Measurements from ENCODE around the gene VAV2.
"Not testable (repeated sequence)": the region's sequence is repeated elsewhere in the genome, so short reads cannot be mapped to it uniquely, and the experiment has no call there.

The VAV2 gene

GRCh38 chr9:133996531-133997520, 4.7 kb upstream of the VAV2 start:
- DNase-seq (ENCODE audit: low read depth, low spot score): no peak

GRCh38 chr9:133995012-133995896, 3.1 kb upstream of the VAV2 start:
- DNase-seq (ENCODE audit: low read depth, low spot score): peak; percentile 54

GRCh38 chr9:133994353-133995011, 2.4 kb upstream of the VAV2 start:
- peak; percentile 91 for DNase-seq (ENCODE audit: low read depth, low spot score)

GRCh38 chr9:133993635-133994253, 1.6 kb upstream of the VAV2 start:
- no peak for DNase-seq (ENCODE audit: low read depth, low spot score)

GRCh38 chr9:133992780-133993634, 883 bp upstream of the VAV2 start:
- DNase-seq (ENCODE audit: low read depth, low spot score): peak; percentile 92

- peak; percentile 56 for DNase-seq (ENCODE audit: low read depth, low spot score)
These were observed 756 bp downstream of the VAV2 start for GRCh38 chr9:133991214-133991921.

- DNase-seq (ENCODE audit: low read depth, low spot score): peak; percentile 85
These were observed 1.5 kb downstream of the VAV2 start for GRCh38 chr9:133990366-133991213.

GRCh38 chr9:133989625-133990365, 2.3 kb downstream of the VAV2 start:
- DNase-seq (ENCODE audit: low read depth, low spot score): no peak

- DNase-seq (ENCODE audit: low read depth, low spot score): not testable (repeated sequence)
These were observed 3.4 kb downstream of the VAV2 start for GRCh38 chr9:133988771-133989170.

- no peak for DNase-seq (ENCODE audit: low read depth, low spot score)
These were observed 4.0 kb downstream of the VAV2 start for GRCh38 chr9:133987946-133988665.

- no peak for DNase-seq (ENCODE audit: low read depth, low spot score)
These were observed 4.7 kb downstream of the VAV2 start for GRCh38 chr9:133987446-133987788.

GRCh38 chr9:133986774-133987445, 5.2 kb downstream of the VAV2 start:
- DNase-seq (ENCODE audit: low read depth, low spot score): no peak

GRCh38 chr9:133986061-133986460, 6.1 kb downstream of the VAV2 start:
- no peak for DNase-seq (ENCODE audit: low read depth, low spot score)

- DNase-seq (ENCODE audit: low read depth, low spot score): no peak
These were observed 9.0 kb downstream of the VAV2 start for GRCh38 chr9:133982971-133983720.

GRCh38 chr9:133981958-133982681, 10.0 kb downstream of the VAV2 start:
- no peak for DNase-seq (ENCODE audit: low read depth, low spot score)

GRCh38 chr9:133981589-133981957, 10.6 kb downstream of the VAV2 start:
- DNase-seq (ENCODE audit: low read depth, low spot score): no peak

All from astrocyte of the hippocampus (primary cell).